CD4-positive, alpha-beta T cell (primary cell): Measurements from ENCODE around the gene SH3RF2. TPM values are rescaled to one million over a fixed set of nuclear protein-coding genes. Genes with fewer than 3 reads are reported as not detected.
"Not testable (repeated sequence)": the region's sequence is repeated elsewhere in the genome, so short reads cannot be mapped to it uniquely, and the experiment has no call there.

ENCODE experiments used
- ATAC-seq: fragments of 200-7000 bp; cut with Tn5 transposase; one replicate; pipeline ENCODE4 v1.10.0; 2022; ENCODE audit warnings: mild to moderate bottlenecking; ENCODE audit not compliant: poor library complexity
- CTCF ChIA-PET: fragments of 350-600 bp; sonication (Branson Sonifier 250); formaldehyde crosslinking; loops from one replicate; lab custom pipeline; 2021; ENCODE audit warnings: antibody characterized with exemption, inconsistent platforms; lab: Charles Lee
- POLR2A ChIA-PET: fragments of 350-600 bp; sonication (Branson Sonifier 250); formaldehyde crosslinking; loops from one replicate; lab custom pipeline; 2021; ENCODE audit warnings: antibody characterized with exemption, inconsistent platforms; lab: Charles Lee
- DNase-seq, 14 experiments: peaks; one replicate each; pipeline ENCODE4 v3.0.0-alpha.2; 2013 to 2020; ENCODE audit warnings: mixed read lengths in 2 of 14
- H3K27ac ChIP-seq, 2 donors: one replicate each; pipeline versions ENCODE4 v1.5.1 to v1.7.0; 2013; ENCODE audit warnings: low read length in 2 of 2, low read depth in 1 of 2, mild to moderate bottlenecking in 1 of 2
- H3K27me3 ChIP-seq, 2 experiments: 1 replicate in 1 of 2; 2 replicates in 1 of 2; pipeline versions ENCODE4 v1.6.1 to v1.7.0; 2013; ENCODE audit warnings: low read length in 2 of 2, control low read depth in 1 of 2, mild to moderate bottlenecking in 1 of 2, moderate library complexity in 1 of 2; ENCODE audit not compliant: insufficient read depth in 2 of 2, control insufficient read depth in 1 of 2
- H3K36me3 ChIP-seq: one replicate; pipeline ENCODE4 v1.6.1; 2013; ENCODE audit warnings: low read length, control low read depth; ENCODE audit not compliant: insufficient read depth
- H3K4me1 ChIP-seq: one replicate; pipeline ENCODE4 v1.6.1; 2013; ENCODE audit warnings: low read length, control low read depth; ENCODE audit not compliant: insufficient read depth
- H3K4me3 ChIP-seq: one replicate; pipeline ENCODE4 v1.5.1; 2013; ENCODE audit warnings: mild to moderate bottlenecking, low read length, moderate library complexity
- H3K9me3 ChIP-seq, 2 experiments: 1 replicate in 1 of 2; 2 replicates in 1 of 2; pipeline versions ENCODE4 v1.6.1 to v1.7.0; 2013; ENCODE audit warnings: low read length in 2 of 2, mild to moderate bottlenecking in 2 of 2, control low read depth in 1 of 2, moderate library complexity in 1 of 2; ENCODE audit not compliant: control insufficient read depth in 1 of 2, insufficient read depth in 1 of 2
- H3K27ac Mint-ChIP-seq: one replicate; pipeline ENCODE4 v1.8.0; 2020; ENCODE audit warnings: mixed read lengths
- H3K27me3 Mint-ChIP-seq: one replicate; pipeline ENCODE4 v1.8.0; 2021; ENCODE audit warnings: mixed read lengths
- H3K36me3 Mint-ChIP-seq: one replicate; pipeline ENCODE4 v1.8.0; 2021; ENCODE audit warnings: low read depth, mixed read lengths
- H3K4me1 Mint-ChIP-seq: one replicate; pipeline ENCODE4 v1.8.0; 2021; ENCODE audit warnings: low read depth, mixed read lengths
- H3K4me3 Mint-ChIP-seq: one replicate; pipeline ENCODE4 v1.8.0; 2020; ENCODE audit warnings: mild to moderate bottlenecking, mixed read lengths
- H3K9me3 Mint-ChIP-seq: one replicate; pipeline ENCODE4 v1.8.0; 2020; ENCODE audit warnings: mixed read lengths
- CTCF ChIP-seq: fragments of 200-600 bp; IDR thresholded peaks from one replicate; pipeline ENCODE4 v1.8.0; 2022; ENCODE audit warnings: antibody characterized with exemption, mild to moderate bottlenecking
- intact Hi-C, 2 experiments: fragments of 100-400 bp; cut with DNase I in 1 of 2; cut with micrococcal nuclease in 1 of 2; formaldehyde crosslinking; loops; one replicate each; pipeline versions ENCODE4 v1.15.1 to v1.9.0; 2023 to 2025; cut with DNase I, micrococcal nuclease
- total RNA-seq, 174 experiments: library from RNA in 2 of 174; stranded (reverse) in 2 of 174; gene quantifications; one replicate each; pipeline ENCODE4 v1.2.3 and lab custom pipeline; 2021 to 2026

SH3RF2 gene
- total RNA-seq, 2 experiments from 2014 or later, result 0.11 to 0.42 TPM

- DNase-seq, result no peak
- H3K4me3 Mint-ChIP-seq, result no peak overlapping the region
- no peak overlapping the region for H3K27ac Mint-ChIP-seq
- H3K27ac ChIP-seq, result no peak overlapping the region
- no peaks in the 10 kb centered on the region for H3K9me3 ChIP-seq
- no peaks in the 10 kb centered on the region for H3K27me3 Mint-ChIP-seq
- no peak overlapping the region for H3K4me3 ChIP-seq
- no peaks in the 10 kb centered on the region for H3K4me1 ChIP-seq
- H3K36me3 Mint-ChIP-seq, result no peaks in the 10 kb centered on the region
- no peaks in the 10 kb centered on the region for H3K36me3 ChIP-seq
- intact Hi-C loops, result no loop called here
- no peaks in the 10 kb centered on the region for H3K4me1 Mint-ChIP-seq
- CTCF ChIA-PET, result no interaction called here
- POLR2A ChIA-PET, result no interaction called here
- peaks cover 4% of the 10 kb centered on the region for H3K9me3 Mint-ChIP-seq
- no peak for TF ChIP-seq CTCF
- ATAC-seq, result no peak
- no peaks in the 10 kb centered on the region for H3K27me3 ChIP-seq
Observed at GRCh38 chr5:146009020-146009419, 72.6 kb downstream of the SH3RF2 start.

- H3K27me3 Mint-ChIP-seq, H3K27ac Mint-ChIP-seq, H3K4me3 ChIP-seq, ATAC-seq, intact Hi-C loops, POLR2A ChIA-PET, H3K4me3 Mint-ChIP-seq, H3K36me3 Mint-ChIP-seq, H3K4me1 ChIP-seq, H3K27ac ChIP-seq, H3K9me3 Mint-ChIP-seq, CTCF ChIA-PET, H3K36me3 ChIP-seq, DNase-seq, H3K27me3 ChIP-seq, H3K4me1 Mint-ChIP-seq, H3K9me3 ChIP-seq: not testable (repeated sequence)
Observed at GRCh38 chr5:146010447-146010846, 74.1 kb downstream of the SH3RF2 start.

GRCh38 chr5:146013761-146014160, 77.4 kb downstream of the SH3RF2 start:
- Mint-ChIP-seq H3K36me3 (no peaks in the 10 kb centered on the region), H3K4me1 (no peaks in the 10 kb centered on the region), H3K4me3 (no peak overlapping the region), H3K9me3 (peaks cover 2% of the 10 kb centered on the region), H3K27ac (no peak overlapping the region), H3K27me3 (no peaks in the 10 kb centered on the region)
- POLR2A ChIA-PET, result no interaction called here
- no peak overlapping the region for H3K27ac ChIP-seq
- CTCF ChIA-PET, result no interaction called here
- intact Hi-C loops, result no loop called here
- no peaks in the 10 kb centered on the region for H3K9me3 ChIP-seq
- no peak for DNase-seq
- no peaks in the 10 kb centered on the region for H3K36me3 ChIP-seq
- no peak for ATAC-seq
- no peak overlapping the region for H3K4me3 ChIP-seq
- no peak for TF ChIP-seq CTCF
- no peaks in the 10 kb centered on the region for H3K27me3 ChIP-seq
- H3K4me1 ChIP-seq, result no peaks in the 10 kb centered on the region

GRCh38 chr5:146015001-146015400, 78.6 kb downstream of the SH3RF2 start:
- CTCF ChIA-PET, result no interaction called here
- H3K4me3 Mint-ChIP-seq, result no peak overlapping the region

More at GRCh38 chr5:146015001-146015400, 78.6 kb downstream of the SH3RF2 start:
- no peaks in the 10 kb centered on the region for H3K4me1 Mint-ChIP-seq
- no peak overlapping the region for H3K4me3 ChIP-seq
- POLR2A ChIA-PET, result no interaction called here
- peaks cover 2% of the 10 kb centered on the region for H3K9me3 Mint-ChIP-seq
- no peaks in the 10 kb centered on the region for H3K36me3 Mint-ChIP-seq
- H3K27ac ChIP-seq, result no peak overlapping the region
- H3K27me3 ChIP-seq, result no peaks in the 10 kb centered on the region
- H3K4me1 ChIP-seq, result no peaks in the 10 kb centered on the region
- ATAC-seq, result no peak
- peaks cover 1% of the 10 kb centered on the region for H3K27me3 Mint-ChIP-seq
- intact Hi-C loops, result no loop called here
- no peak overlapping the region for H3K27ac Mint-ChIP-seq
- H3K36me3 ChIP-seq, result no peaks in the 10 kb centered on the region
- DNase-seq, result no peak
- no peak for TF ChIP-seq CTCF
- no peaks in the 10 kb centered on the region for H3K9me3 ChIP-seq
